GM18520 (cell line): Measurements from ENCODE around the gene FXYD6.
"Not testable (repeated sequence)": the region's sequence is repeated elsewhere in the genome, so short reads cannot be mapped to it uniquely, and the experiment has no call there.

ENCODE experiments used
- ATAC-seq: cut with Tn5 transposase; IDR thresholded peaks from one replicate; pipeline ENCODE4 v1.9.1; 2021; ENCODE audit not compliant: unreplicated experiment

The FXYD6 gene

DNA sequence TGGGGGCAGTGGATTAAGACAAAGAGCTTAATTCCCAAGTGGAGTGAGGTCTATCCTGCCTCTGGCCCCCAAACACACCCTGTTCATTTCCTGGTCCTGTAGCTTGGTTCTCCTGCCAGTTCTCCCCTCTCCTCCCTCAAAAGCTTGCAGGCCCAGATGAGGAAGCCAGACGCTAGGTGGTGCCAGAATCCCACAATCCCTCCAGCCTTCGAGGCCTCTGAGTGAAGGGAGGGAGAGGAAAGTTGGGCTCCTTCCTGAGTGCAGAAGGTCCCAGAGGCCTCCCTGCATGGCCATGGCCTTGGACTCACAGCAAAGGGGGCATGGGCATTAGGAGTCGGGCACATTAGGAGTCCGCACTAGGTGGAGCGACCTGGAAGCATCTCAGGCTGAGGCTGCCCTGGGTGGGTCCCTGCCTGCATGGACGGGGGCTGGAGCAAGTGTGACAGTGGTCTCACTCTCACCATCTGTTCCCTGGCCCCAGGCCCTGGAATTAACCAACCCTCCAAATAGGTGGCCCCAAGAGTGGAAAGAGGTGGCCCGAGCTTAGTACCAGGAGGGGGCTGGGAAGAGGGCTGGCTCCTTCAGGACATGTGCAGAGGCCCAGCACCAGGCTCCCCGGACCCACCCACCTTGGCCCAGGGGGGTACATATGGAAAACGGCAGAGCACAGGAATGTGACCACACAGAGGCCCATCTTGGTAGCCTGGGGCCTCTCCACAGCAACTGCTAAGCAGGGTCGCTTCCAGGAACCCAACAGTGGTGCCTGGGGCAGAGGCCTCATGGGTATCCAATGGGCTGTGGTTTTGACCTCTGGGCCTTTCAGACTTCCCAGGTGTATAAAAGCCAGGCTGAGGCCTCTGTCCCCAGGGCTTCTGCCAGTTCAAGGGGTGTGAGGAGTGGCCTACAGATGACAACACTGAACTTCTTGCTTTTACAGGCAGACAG lies 57.1 kb downstream of the FXYD6 start:
- no peak for ATAC-seq

DNA sequence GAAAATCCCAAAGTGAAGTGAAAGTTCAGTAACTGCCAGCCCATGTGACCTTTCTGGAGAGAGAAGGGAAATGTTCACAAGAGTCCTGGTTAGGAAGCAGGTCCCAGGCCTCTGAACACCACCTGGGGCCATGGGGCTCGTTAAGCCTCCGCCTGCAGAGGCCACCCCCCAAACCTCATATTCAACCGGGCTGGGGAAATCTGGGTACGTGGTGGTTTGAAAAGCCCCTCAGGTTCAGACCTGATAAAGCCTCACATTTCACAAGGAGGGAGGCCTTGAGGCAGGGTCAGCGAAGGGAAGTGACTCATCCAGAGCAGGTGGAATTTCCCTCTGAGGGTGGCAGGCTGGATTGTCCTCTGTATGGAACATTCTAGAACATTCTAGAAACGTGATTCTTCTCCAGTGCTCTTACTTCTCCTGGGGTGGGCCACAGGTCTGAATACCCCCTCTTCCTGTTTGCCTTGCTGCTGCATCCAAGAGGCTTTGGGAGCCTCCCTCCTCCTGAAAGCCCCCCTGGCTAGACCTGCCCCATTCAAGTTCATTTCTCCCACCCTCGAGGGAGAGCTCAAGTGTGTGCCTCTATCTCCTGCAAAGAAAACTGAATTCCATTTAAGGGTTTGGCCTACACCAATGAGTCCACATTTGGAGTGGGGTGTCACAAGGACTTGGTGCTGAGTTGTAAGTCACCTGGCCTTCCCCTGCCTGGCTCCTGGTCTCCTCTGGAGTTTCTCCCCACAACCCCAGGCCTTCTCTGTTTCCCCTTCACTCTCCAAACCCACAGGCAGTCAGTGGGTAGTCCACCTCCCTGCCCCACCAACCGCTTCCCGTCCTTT lies 58.2 kb downstream of the FXYD6 start:
- no peak for ATAC-seq

DNA sequence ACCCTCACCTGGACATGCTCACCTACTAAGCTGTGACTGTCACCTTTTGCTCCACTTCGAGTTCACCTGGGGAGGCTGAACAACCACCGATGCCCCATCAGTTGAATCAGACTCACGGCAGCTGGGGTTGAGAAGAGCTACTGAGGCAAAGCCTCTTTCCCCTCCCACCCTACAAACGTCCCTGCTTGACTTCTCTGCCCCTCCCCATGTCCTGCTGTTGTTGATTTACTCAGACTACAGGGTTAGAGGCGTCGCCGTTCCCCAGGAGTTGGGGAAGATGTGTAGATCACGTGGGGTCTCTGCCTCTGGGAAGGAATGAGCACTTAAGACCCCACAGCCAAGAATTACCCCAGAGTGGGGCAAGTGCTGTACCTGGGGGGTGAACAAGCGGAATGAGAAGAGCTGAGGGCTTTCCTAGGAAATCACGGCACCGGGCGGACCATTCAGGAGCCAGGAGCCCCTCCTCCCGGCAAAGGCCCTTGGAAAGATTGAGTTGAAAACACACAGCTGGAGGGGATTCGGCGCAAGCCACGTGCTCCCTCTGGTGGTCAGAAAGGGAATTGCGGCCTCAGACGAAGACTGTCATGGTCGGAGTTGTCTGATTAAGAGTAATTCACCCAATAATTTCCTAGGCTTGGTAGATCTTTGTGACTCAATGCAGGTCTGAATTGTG lies 59.0 kb downstream of the FXYD6 start:
- ATAC-seq, result no peak

DNA sequence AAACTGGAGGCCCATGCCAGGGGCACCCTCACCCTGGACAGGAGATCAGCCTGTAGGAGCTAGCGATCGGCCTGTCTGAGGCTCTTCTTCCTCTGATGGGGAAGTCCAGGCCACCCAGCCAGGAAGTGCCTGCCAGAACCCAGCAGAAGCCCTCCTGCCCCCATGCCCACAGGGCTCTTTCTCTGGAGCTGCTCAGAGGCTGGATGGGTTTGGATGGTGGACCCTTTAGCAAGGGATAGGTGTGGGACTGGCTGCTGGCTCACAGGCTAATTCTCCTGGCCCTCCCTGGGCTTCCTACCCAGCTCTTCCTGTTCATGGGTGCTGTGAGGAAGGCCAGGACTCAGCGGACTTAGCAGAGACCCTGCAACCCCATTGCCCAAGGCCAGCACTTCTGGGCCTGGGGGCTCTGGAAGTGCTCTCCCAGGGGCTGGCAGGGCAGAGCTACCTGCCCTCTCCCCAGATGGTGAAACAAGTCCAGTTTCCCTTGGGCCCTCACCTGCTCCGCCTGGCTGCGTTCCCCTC lies 59.6 kb downstream of the FXYD6 start:
- ATAC-seq, result no peak

DNA sequence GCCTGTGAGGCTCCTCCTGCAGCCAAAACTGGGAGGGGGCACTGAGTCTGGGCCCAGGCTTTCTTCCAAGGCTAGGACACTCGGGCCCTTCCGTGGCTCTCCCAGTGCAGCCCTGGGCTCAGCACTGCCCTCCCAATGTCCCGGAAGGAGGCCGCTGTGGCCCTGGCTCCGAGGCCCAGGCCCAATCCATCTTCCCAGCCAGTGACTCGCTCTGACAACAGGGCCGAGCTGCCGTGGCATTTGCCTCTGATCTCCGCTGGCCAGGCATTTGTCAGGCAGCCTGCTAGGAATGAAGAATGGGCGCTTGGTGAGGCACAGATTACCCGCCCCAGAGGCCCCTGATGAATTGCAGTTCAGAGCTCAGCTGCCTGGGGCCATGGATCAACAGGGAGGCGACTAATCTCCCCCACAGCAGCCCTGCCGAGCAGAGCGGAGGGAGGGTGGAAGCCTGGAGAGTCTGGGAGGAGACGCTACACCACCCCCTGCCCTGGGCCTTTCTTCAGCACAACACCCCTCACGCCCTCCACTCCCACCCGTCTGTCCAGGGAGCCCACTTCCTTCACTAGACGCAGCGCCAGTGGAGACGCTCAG lies 60.2 kb downstream of the FXYD6 start:
- ATAC-seq, result no peak

DNA sequence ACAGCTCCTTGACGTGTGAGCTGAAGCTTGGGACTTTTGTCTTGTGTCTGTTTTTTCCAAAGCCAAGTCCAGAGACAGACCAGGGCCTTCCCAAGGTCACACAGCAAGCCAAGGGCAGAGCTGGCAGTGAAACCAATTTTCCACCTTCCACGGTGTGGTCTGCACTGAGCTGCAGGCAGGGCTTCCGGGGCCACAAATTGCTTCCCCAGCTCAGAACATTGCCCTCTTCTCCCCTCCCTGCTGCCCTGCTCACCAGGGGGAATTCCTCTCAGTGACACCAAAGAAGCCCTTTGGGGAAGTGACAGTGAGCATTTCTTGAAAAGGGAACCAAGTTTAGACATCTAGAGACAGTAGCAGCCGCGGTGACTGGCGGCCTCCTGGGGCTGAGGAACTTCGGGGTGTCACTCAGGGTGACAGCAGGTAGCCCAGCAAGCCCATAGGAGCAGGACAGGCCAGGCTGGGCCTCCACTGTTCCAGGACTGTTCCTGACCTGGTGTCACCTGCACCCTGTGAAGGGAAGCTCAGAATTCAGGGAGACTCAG lies 61.1 kb downstream of the FXYD6 start:
- ATAC-seq, result peak; percentile 64

DNA sequence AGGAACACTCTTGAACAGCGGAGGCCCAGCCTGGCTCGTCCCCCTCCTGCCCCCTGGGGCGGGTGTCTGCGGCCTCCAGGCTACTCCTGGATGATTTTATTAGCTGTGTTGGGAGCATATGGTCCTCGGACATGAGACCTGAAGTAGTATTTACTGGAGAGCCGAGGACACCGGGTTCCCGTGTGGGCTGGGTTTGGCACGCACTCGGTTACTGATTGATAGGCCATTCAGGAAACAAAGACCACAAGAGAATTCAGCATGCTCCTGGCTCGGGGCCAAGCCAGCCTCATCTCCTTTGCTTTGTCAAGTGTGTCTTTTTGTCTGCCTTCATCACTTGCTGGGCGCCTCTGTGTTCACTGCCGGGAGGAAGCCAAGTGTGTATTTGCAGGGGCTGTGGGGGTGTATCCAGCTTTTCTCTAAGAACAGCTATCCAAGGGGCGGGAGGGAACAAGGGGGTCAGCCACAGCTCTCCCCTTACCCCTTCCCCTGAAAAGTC lies 61.6 kb downstream of the FXYD6 start:
- peak; percentile 28 for ATAC-seq

DNA sequence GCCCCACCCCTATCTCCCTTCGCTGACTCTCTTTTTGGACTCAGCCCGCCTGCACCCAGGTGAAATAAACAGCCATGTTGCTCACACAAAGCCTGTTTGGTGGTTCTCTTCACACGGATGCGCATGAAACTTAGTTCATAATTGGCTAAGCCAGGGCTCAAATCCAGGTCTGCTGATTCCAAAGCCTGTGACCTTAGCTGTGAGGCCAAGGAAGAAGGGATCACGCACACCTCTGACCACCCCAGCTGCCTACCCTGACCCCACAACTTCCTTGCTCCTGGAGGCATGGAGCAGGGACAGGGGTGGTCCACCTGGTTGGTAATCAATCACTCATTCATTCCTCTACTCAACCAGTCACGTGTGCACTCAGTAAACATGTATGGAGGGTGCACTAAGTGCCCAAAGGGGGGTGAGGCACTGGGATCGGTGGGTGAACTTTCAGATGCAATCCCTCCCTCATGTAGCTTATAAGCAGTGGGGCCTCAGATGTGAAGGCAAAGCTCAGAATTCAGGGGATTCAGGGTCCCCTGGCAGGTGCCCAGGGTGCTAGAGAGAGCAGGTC lies 62.2 kb downstream of the FXYD6 start:
- ATAC-seq, result no peak

DNA sequence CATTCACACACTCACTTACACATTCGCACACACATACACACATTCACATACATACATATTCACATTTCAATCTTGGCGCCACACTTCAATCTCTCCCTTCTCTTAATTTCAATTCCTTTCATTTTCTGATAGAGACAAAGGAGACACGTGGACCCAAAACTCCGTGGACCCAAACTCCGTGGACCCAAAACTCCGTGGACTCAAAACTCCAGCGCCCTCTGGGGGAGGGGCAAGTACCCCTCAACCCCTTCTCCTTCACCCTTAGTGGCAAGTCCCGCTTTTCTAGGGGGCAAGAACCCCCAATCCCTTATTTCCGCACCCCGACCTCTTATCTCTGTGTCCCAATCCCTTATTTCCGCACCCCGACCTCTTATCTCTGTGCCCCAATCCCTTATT lies 66.4 kb downstream of the FXYD6 start:
- not testable (repeated sequence) for ATAC-seq

DNA sequence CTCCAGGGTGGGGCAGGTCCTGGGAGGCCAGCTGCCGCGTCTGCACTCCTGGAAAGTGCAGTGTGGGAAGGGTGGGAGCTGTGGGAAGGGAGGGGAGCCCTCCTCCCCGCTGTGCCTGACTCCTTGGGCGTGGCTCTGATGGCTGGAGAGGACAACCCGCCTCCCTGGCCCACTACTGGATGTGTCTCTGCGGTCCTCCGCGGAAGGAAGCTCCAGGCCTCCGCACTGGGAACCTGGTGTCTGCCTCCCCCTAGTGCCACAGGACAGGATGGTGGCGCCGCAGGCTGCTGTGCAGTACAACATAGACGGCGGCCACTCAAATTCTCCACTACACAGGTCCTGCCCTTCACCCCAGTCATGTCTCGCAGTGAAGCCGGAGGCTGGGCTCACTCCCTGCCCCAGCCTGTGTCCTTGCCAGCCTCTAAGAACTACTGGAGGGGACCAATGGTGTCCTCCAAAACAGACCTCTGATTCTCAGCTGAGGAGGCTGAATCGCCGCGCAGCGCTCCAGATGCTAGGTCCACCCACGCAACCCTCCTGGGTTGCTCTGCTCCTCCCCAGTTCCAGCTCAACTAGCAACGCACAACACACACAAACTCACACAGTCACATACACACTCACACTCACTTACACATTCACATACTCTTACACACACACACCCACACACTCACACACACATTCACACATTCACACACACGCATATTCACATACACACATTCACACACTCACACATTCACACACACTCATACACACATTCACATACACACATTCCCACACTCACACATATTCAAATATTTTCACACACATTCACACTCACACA lies 67.0 kb downstream of the FXYD6 start:
- no peak for ATAC-seq

DNA sequence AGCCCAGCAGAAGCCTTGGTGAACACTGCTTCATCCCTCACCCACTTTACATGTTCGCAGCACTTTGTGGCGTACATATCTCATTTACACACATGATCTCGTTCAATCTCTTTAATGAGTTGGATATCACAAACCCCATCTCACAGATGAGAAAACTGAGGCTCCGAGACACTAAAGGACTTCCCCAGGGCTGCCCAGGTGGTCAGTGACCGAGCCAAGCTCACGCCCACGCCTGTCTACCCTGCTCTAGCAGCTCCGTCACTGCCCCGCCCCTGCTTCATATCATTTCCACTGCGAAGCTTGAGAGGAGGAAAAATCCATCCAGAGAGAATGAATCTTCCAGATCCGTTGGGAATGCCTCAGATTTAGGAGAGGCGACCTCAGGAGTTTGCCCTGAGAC lies 67.7 kb downstream of the FXYD6 start:
- no peak for ATAC-seq

DNA sequence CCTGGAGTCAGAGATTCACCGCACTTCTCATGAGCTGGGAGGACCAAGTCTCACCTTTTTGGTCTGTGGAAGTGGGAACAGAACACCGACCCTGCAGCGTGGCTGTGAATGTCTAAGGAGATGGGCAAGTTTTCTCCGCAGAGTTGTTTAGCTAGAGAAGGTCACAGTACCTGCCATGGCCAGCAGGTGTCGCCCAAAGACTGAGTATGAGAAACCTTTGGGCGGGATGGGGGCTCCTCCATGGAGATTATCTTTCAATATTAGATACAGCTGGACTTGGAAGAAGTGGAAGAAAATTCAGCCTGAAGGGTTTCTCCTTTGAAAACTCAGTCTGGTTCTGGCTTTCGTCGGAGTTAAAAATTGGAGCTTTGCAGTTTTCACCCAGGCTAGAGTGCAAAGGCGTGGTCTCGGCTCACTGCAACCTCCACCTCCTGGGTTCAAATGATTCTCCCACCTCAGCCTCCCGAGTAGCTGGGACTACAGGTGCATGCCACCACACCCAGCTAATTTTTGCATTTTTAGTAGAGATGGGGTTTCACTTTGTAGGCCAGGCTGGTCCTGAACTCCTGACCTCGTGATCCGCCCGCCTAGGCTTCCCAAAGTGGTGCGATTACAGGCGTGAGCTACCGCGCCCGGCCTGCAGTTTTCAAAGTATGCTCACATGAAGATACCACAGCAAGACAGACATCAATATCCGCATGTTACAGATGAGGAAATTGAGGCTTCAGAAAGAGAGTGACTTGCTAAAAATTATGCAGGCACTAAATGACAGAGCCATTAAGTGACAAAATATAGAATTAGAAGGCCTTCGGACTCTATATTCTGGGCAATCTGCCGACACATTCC lies 68.8 kb downstream of the FXYD6 start:
- no peak for ATAC-seq

DNA sequence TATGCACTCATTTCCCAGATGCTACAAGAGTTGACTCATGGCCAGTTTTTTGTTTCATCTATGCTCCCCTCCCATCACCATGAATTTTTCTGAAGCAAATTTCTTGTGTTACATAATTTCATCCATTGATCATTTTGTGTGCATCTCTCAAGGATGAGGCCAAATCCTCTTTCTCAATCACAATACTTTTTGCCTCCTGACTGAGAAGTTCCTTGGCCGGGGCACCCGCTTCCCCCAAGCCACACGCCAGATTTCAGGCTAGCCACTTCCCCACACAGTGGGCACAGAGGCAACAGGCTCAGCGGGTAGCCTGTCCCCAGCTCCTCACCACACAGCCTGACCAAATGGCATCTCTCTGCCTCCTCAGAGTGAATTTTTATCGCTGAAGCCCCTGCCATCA lies 69.6 kb downstream of the FXYD6 start:
- ATAC-seq, result no peak

DNA sequence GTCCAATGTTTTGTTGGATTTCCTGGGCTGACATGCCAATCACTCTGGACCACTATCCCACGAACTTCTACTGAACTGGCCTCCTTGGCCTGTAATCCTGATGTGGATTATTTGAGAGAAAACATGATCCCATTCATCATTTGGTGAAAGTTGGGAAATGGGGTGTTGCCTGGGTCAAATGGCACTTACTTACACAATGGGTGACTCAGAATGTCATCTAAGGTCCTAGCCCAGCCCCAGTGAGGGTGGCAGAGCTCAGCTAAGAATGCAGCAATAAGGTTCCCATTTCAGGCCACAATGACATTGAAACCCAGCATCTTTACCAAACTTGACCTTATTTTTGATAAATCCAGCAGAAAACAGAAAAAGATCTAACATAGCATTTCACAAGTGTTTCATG lies 71.4 kb downstream of the FXYD6 start:
- ATAC-seq, result no peak

DNA sequence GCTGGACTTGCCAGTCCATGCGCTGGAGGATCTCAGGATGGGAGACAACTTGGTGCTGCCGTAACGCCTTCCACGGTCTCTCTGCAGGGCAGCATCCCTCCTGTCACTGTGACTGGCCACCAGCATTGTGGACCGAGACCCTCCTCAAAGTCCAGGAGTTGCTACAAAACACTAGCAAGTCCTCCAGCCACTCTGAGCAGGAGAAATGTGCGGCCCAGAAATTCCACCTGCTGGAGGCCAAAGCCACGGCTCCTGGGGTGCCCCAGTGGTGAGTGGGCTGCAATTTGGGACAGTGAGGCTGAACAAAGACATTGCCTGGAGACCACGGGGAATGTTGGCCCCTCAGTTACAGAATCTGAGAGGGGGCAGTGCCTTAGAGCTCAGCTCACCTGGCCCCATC lies 72.6 kb downstream of the FXYD6 start:
- no peak for ATAC-seq

DNA sequence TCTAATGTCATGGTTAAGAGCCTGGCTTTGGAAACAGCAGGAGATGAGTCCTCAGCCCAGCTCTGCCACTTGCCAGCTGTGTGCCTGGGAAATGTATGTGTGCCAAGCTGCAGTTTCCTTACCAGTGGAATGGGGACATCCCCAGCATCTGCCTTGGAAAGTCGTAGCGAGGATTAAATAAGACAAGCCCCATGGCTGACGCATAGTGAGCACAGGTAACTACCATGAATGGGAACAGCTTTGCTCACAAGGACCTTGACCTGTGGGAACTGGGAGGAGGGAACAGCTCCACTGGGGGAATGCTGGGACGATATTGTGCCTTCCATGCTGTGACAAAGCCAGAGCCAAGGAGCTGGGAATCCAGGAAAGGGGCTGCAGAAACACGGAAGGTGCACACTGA lies 76.8 kb downstream of the FXYD6 start:
- no peak for ATAC-seq

DNA sequence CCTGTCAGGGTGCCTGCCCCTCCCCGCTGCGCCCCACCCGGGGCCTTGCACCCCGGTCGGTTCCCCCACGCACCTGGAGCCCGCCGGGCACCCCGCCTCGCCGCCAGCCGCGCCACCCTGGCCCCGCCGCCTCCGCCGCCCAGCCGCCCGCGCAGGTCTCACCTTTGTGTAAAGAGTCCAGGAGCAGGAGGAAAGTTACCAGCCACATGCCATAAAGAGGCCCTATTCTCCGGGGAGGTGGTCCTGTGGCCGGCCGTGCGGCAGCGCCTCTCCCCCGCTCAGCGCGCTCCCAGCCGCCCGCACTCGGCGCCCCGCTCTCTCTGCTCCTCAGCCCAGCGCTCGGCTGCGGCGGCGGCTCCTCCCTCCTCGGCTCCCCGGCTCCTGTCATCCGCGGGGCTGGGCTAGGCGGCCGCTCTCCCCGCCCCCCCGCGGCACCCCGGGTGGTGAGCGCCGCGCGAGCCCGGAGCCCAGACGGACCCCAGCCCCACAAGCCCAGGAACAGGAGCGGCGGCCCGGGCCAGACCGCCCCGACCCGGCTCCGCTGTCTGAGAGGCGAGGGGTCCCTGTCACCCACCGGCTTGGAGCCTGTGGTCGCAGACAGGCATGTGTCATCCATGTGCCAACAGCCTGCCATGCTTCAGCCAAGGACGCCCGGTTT lies 79.5 kb downstream of the FXYD6 start, which contains the start of gene DSCAML1:
Gene DSCAML1 (minus strand): TSS at position 345 of the 658 bp plus-strand sequence. CDS start 137 bp downstream, at position 208.
- no peak for ATAC-seq

DNA sequence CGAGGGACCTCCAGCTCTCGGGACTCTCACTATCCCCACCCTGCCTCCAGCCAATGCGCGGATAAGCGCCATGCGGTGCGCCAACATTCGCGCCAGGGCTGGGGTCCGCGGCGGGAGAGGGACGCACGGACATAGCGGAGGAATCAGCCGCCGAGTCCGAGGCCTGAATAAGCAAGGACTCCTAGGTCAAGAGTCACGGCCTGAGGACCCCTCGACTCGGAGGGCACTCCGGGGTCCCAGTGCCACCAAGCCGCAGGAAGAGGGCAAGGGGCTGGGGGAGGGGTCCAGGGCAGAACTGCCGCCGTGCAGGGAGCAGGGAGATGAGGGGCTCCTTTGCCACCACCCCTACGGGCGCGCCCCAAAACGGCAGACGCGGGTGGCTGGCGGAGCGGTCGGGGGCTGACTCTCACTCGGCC lies 80.0 kb downstream of the FXYD6 start:
- no peak for ATAC-seq
